ENCODE results near the gene IL15RA. TPM values are rescaled to one million over a fixed set of nuclear protein-coding genes. Genes with fewer than 3 reads are reported as not detected.
"Not testable (repeated sequence)": the region's sequence is repeated elsewhere in the genome, so short reads cannot be mapped to it uniquely, and the experiment has no call there.

The IL15RA gene
- total RNA-seq, 1 donor from 2014 or later: 19.2 TPM

GRCh38 chr10:5951721-5952407 is 25.5 kb downstream of the IL15RA start:
- Mint-ChIP-seq H3K4me3 (ENCODE audit: low read depth) (no peak overlapping the region), H3K4me1 (ENCODE audit: low read depth) (no peaks in the 10 kb centered on the region), H3K27me3 (ENCODE audit: low read depth) (no peaks in the 10 kb centered on the region), H3K27ac (no peak overlapping the region), H3K9me3 (no peaks in the 10 kb centered on the region), H3K36me3 (ENCODE audit: low read depth) (peaks cover 16% of the 10 kb centered on the region)
- intact Hi-C loops (cut with micrococcal nuclease): no loop called here
- no peak for DNase-seq (ENCODE audit: low spot score)

- H3K4me1 Mint-ChIP-seq (ENCODE audit: low read depth): no peaks in the 10 kb centered on the region
- H3K36me3 Mint-ChIP-seq (ENCODE audit: low read depth): peaks cover 15% of the 10 kb centered on the region
- H3K9me3 Mint-ChIP-seq: no peaks in the 10 kb centered on the region
Measured at GRCh38 chr10:5951167-5951711, 26.1 kb downstream of the IL15RA start.

GRCh38 chr10:5949009-5949759 is 28.2 kb downstream of the IL15RA start:
- H3K36me3 Mint-ChIP-seq (ENCODE audit: low read depth): peaks cover 9% of the 10 kb centered on the region
- H3K4me3 Mint-ChIP-seq (ENCODE audit: low read depth): no peak overlapping the region
- peak overlapping the region; percentile 34 for H3K27ac Mint-ChIP-seq
- no peaks in the 10 kb centered on the region for H3K9me3 Mint-ChIP-seq
- intact Hi-C loops (cut with micrococcal nuclease): no loop called here
- DNase-seq (ENCODE audit: low spot score): no peak
- peaks cover 7% of the 10 kb centered on the region for H3K4me1 Mint-ChIP-seq (ENCODE audit: low read depth)
- H3K27me3 Mint-ChIP-seq (ENCODE audit: low read depth): no peaks in the 10 kb centered on the region

More at GRCh38 chr10:5951167-5951711, 26.1 kb downstream of the IL15RA start:
- Mint-ChIP-seq H3K4me3 (ENCODE audit: low read depth) (no peak overlapping the region), H3K27me3 (ENCODE audit: low read depth) (no peaks in the 10 kb centered on the region), H3K27ac (no peak overlapping the region)
- DNase-seq (ENCODE audit: low spot score): no peak
- intact Hi-C loops (cut with micrococcal nuclease): no loop called here

- H3K9me3 Mint-ChIP-seq: no peaks in the 10 kb centered on the region
- H3K36me3 Mint-ChIP-seq (ENCODE audit: low read depth): peaks cover 6% of the 10 kb centered on the region
- no peak overlapping the region for H3K4me3 Mint-ChIP-seq (ENCODE audit: low read depth)
- H3K4me1 Mint-ChIP-seq (ENCODE audit: low read depth): peaks cover 7% of the 10 kb centered on the region
- H3K27ac Mint-ChIP-seq: no peak overlapping the region
- intact Hi-C loops (cut with micrococcal nuclease): no loop called here
- H3K27me3 Mint-ChIP-seq (ENCODE audit: low read depth): no peaks in the 10 kb centered on the region
- no peak for DNase-seq (ENCODE audit: low spot score)
Measured at GRCh38 chr10:5948208-5948585, 29.1 kb downstream of the IL15RA start.

- H3K4me3 Mint-ChIP-seq (ENCODE audit: low read depth): no peak overlapping the region
- no peaks in the 10 kb centered on the region for H3K27me3 Mint-ChIP-seq (ENCODE audit: low read depth)
- no peak for DNase-seq (ENCODE audit: low spot score)
- intact Hi-C loops (cut with micrococcal nuclease): no loop called here
- no peak overlapping the region for H3K27ac Mint-ChIP-seq
- H3K4me1 Mint-ChIP-seq (ENCODE audit: low read depth): peaks cover 7% of the 10 kb centered on the region
- H3K36me3 Mint-ChIP-seq (ENCODE audit: low read depth): peaks cover 3% of the 10 kb centered on the region
- no peaks in the 10 kb centered on the region for H3K9me3 Mint-ChIP-seq
Measured at GRCh38 chr10:5947471-5948207, 29.7 kb downstream of the IL15RA start.

GRCh38 chr10:5946786-5947185 is 30.6 kb downstream of the IL15RA start:
- Mint-ChIP-seq H3K4me3 (ENCODE audit: low read depth) (no peak overlapping the region), H3K27ac (no peak overlapping the region), H3K4me1 (ENCODE audit: low read depth) (peaks cover 7% of the 10 kb centered on the region), H3K36me3 (ENCODE audit: low read depth) (peaks cover under 1% of the 10 kb centered on the region), H3K9me3 (no peaks in the 10 kb centered on the region), H3K27me3 (ENCODE audit: low read depth) (no peaks in the 10 kb centered on the region)
- intact Hi-C loops (cut with micrococcal nuclease): no loop called here
- no peak for DNase-seq (ENCODE audit: low spot score)

GRCh38 chr10:5946419-5946775 is 30.9 kb downstream of the IL15RA start:
- H3K4me3 Mint-ChIP-seq (ENCODE audit: low read depth); DNase-seq (ENCODE audit: low spot score); H3K27ac Mint-ChIP-seq; H3K4me1 Mint-ChIP-seq (ENCODE audit: low read depth); H3K27me3 Mint-ChIP-seq (ENCODE audit: low read depth); intact Hi-C loops (cut with micrococcal nuclease); H3K36me3 Mint-ChIP-seq (ENCODE audit: low read depth); H3K9me3 Mint-ChIP-seq: not testable (repeated sequence)

GRCh38 chr10:5945561-5946418 is 31.6 kb downstream of the IL15RA start:
- Mint-ChIP-seq H3K4me1 (ENCODE audit: low read depth) (peaks cover 7% of the 10 kb centered on the region), H3K9me3 (no peaks in the 10 kb centered on the region), H3K36me3 (ENCODE audit: low read depth) (no peaks in the 10 kb centered on the region), H3K27me3 (ENCODE audit: low read depth) (no peaks in the 10 kb centered on the region), H3K27ac (no peak overlapping the region), H3K4me3 (ENCODE audit: low read depth) (no peak overlapping the region)
- intact Hi-C loops (cut with micrococcal nuclease): no loop called here
- DNase-seq (ENCODE audit: low spot score): no peak

GRCh38 chr10:5945190-5945509 is 32.2 kb downstream of the IL15RA start:
- no peak for DNase-seq (ENCODE audit: low spot score)
- Mint-ChIP-seq H3K27ac (no peak overlapping the region), H3K27me3 (ENCODE audit: low read depth) (no peaks in the 10 kb centered on the region), H3K4me1 (ENCODE audit: low read depth) (peaks cover 7% of the 10 kb centered on the region), H3K9me3 (no peaks in the 10 kb centered on the region), H3K4me3 (ENCODE audit: low read depth) (no peak overlapping the region), H3K36me3 (ENCODE audit: low read depth) (no peaks in the 10 kb centered on the region)
- intact Hi-C loops (cut with micrococcal nuclease): no loop called here

- peaks cover 7% of the 10 kb centered on the region for H3K4me1 Mint-ChIP-seq (ENCODE audit: low read depth)
- H3K9me3 Mint-ChIP-seq: no peaks in the 10 kb centered on the region
- intact Hi-C loops (cut with micrococcal nuclease): no loop called here
- no peaks in the 10 kb centered on the region for H3K36me3 Mint-ChIP-seq (ENCODE audit: low read depth)
- no peak overlapping the region for H3K27ac Mint-ChIP-seq
- no peak for DNase-seq (ENCODE audit: low spot score)
- no peak overlapping the region for H3K4me3 Mint-ChIP-seq (ENCODE audit: low read depth)
- no peaks in the 10 kb centered on the region for H3K27me3 Mint-ChIP-seq (ENCODE audit: low read depth)
Measured at GRCh38 chr10:5944389-5945189, 32.8 kb downstream of the IL15RA start.

GRCh38 chr10:5943536-5943935 is 33.8 kb downstream of the IL15RA start:
- Mint-ChIP-seq H3K27ac (no peak overlapping the region), H3K4me3 (ENCODE audit: low read depth) (no peak overlapping the region), H3K9me3 (no peaks in the 10 kb centered on the region), H3K4me1 (ENCODE audit: low read depth) (peaks cover 7% of the 10 kb centered on the region), H3K36me3 (ENCODE audit: low read depth) (peaks cover under 1% of the 10 kb centered on the region), H3K27me3 (ENCODE audit: low read depth) (no peaks in the 10 kb centered on the region)
- intact Hi-C loops (cut with micrococcal nuclease): no loop called here
- DNase-seq (ENCODE audit: low spot score): no peak

- intact Hi-C loops (cut with micrococcal nuclease): no loop called here
- Mint-ChIP-seq H3K27me3 (ENCODE audit: low read depth) (no peaks in the 10 kb centered on the region), H3K27ac (no peak overlapping the region), H3K36me3 (ENCODE audit: low read depth) (peaks cover 10% of the 10 kb centered on the region), H3K4me1 (ENCODE audit: low read depth) (peaks cover 7% of the 10 kb centered on the region), H3K4me3 (ENCODE audit: low read depth) (no peak overlapping the region), H3K9me3 (no peaks in the 10 kb centered on the region)
- no peak for DNase-seq (ENCODE audit: low spot score)
Measured at GRCh38 chr10:5942474-5942873, 34.9 kb downstream of the IL15RA start.

Data from activated T-helper 2 cell treated with anti-CD3 and anti-CD28 coated beads, Interferon-gamma antibody, Interleukin-2, Interleukin-4, amounts not matched to agents 10 μg/mL and 5 μg/mL and 100 μg/mL, durations not matched to agents 14 hours and 24 hours and 36 hours (primary cell).